ENCODE results near the gene IGFLR1.

The IGFLR1 gene

DNA sequence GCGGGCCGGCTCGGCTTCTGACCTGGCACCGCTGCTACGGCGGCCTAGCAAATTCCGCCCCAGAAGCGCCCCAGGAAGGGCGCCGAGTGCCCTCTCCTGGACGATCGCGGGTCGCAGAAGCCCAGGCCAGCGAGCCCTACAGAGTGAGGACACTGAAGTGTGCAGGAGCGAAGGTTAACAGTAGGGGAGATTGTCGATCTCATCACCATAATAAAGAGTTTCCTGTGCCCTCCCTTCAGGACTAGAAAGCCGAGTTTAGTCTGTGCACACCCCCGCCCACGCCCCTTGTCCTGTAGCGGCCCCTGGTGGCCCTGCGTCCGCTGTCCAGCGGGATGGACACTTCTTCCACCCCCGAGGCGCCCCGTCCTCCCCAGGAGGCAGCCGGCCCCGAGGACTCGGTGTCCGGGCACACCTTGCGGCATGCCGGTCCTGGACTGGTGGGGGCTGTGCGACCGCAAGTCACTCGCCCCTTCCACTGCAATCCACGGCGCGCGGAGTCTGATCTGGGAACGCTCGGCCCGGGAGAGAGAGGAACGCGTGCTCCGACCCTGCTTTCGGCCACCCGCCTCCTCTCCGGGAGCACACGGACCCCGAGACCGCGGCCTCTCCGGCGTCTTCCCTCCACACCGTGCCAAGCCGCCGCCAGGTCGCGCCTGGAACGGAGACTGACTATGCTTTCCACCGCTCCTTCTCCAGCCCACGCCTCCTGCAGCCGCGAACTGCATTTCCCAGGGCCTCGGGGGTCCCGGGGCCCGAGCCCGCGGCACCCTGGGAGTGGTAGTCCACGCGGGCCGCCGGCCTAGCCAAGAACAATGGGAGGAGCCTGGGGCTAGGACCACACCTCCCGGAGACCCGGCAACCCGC, 25.2 kb downstream of the IGFLR1 start:
- Histone ChIP-seq H3K9me3 (ENCODE audit: insufficient read depth, low read depth, low read length) (no peaks in the 10 kb centered on the region), H3K4me3 (ENCODE audit: low read length) (peak overlapping the region; percentile 78), H3K36me3 (ENCODE audit: insufficient read depth, low read length) (peaks cover 19% of the 10 kb centered on the region), H3K27me3 (ENCODE audit: insufficient read depth, low read length) (peaks cover 4% of the 10 kb centered on the region; the same call in 1 of the 2 replicates), H3K27ac (ENCODE audit: low read depth, low read length) (peak overlapping the region; percentile 94), H3K9ac (ENCODE audit: low read depth, low read length) (peak overlapping the region; percentile 81), H3K4me1 (ENCODE audit: insufficient read depth, low read length) (peaks cover 21% of the 10 kb centered on the region)
- WGBS, result under 1% methylated on average over 76 of the region's 77 CpGs

DNA sequence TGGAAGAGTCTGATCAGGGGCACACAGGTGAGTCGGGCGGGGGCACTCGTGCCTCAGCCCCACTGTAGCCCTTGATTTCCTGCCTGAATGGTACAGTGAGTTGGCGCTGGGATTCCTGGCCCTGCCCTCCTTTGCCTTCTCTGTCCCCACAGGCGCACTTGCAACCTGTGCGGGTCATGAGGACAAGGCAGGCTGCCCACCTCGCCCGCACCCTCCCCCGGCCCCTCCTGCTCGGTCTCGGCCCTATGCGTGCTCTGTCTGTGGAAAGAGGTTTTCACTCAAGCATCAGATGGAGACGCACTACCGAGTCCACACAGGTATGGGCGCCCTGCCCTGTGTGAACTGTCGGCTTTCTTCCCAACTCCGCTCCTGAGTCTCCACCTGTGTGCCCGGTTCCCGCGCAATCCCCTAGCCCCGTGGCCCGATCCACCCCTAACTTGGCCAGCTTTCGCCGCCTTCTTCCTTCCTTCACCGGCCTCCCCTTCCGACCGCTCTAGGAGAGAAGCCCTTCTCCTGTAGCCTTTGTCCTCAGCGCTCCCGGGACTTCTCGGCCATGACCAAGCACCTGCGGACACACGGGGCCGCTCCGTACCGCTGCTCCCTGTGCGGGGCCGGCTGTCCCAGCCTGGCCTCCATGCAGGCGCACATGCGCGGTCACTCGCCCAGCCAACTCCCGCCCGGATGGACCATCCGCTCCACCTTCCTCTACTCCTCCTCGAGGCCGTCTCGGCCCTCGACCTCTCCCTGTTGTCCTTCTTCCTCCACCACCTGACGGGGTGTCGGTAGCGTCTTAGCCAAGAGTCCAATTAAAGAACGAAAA, 26.1 kb downstream of the IGFLR1 start:
- H3K9me3 ChIP-seq (ENCODE audit: insufficient read depth, low read depth, low read length), result no peaks in the 10 kb centered on the region
- H3K9ac ChIP-seq (ENCODE audit: low read depth, low read length), result peak overlapping the region; percentile 81
- WGBS, result 4% methylated on average over 52 of the region's 52 CpGs
- H3K4me3 ChIP-seq (ENCODE audit: low read length), result peak overlapping the region; percentile 78
- H3K27me3 ChIP-seq (ENCODE audit: insufficient read depth, low read length), result peaks cover 4% of the 10 kb centered on the region; the same call in 1 of the 2 replicates
- peak overlapping the region; percentile 77 for H3K27ac ChIP-seq (ENCODE audit: low read depth, low read length)
- H3K4me1 ChIP-seq (ENCODE audit: insufficient read depth, low read length), result peaks cover 21% of the 10 kb centered on the region
- H3K36me3 ChIP-seq (ENCODE audit: insufficient read depth, low read length), result peaks cover 11% of the 10 kb centered on the region

DNA sequence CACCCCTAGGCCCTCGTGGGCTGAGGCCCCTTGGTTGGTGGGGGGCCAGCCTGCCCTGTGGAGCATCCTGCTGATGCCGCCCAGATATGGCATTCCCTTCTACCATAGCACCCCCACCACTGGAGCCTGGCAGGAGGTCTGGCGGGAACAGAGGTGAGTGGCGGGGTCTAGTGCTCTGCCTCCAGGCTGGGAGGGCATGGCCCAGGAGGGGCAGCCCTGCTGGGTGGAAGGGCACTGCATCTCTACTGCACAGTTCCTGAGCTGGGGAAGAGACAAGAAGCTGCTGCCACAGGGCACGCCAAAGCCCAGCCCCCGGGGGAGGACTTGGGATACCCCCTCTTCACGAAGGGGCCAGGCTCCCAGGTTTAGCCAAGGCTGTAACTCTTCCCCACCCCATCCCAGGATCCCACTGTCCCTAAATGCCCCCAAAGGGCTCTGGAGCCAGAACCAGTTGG, 26.9 kb downstream of the IGFLR1 start:
- peaks cover 4% of the 10 kb centered on the region; the same call in 1 of the 2 replicates for H3K27me3 ChIP-seq (ENCODE audit: insufficient read depth, low read length)
- peak overlapping the region; percentile 78 for H3K4me3 ChIP-seq (ENCODE audit: low read length)
- H3K36me3 ChIP-seq (ENCODE audit: insufficient read depth, low read length), result peaks cover 6% of the 10 kb centered on the region
- H3K27ac ChIP-seq (ENCODE audit: low read depth, low read length), result no peak overlapping the region
- no peaks in the 10 kb centered on the region for H3K9me3 ChIP-seq (ENCODE audit: insufficient read depth, low read depth, low read length)
- H3K4me1 ChIP-seq (ENCODE audit: insufficient read depth, low read length), result peaks cover 26% of the 10 kb centered on the region
- H3K9ac ChIP-seq (ENCODE audit: low read depth, low read length), result peak overlapping the region; percentile 81; the same call in 1 of the 2 replicates
- WGBS, result 77% methylated on average over 7 of the region's 7 CpGs

DNA sequence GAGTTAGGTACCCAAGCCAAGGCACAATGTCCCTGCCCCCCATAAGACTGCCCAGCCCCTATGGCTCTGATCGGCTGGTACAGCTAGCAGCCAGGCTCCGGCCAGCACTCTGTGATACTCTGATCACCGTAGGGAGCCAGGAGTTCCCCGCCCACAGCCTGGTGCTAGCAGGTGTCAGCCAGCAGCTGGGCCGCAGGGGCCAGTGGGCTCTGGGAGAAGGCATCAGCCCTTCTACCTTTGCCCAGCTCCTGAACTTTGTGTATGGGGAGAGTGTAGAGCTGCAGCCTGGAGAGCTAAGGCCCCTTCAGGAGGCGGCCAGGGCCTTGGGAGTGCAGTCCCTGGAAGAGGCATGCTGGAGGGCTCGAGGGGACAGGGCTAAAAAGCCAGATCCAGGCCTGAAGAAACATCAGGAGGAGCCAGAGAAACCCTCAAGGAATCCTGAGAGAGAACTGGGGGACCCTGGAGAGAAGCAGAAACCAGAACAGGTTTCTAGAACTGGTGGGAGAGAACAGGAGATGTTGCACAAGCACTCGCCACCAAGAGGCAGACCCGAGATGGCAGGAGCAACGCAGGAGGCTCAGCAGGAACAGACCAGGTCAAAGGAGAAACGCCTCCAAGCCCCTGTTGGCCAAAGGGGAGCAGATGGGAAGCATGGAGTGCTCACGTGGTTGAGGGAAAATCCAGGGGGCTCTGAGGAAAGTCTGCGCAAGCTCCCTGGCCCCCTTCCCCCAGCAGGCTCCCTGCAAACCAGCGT, 27.5 kb downstream of the IGFLR1 start:
- no peak overlapping the region for H3K27ac ChIP-seq (ENCODE audit: low read depth, low read length)
- H3K27me3 ChIP-seq (ENCODE audit: insufficient read depth, low read length), result peaks cover 4% of the 10 kb centered on the region; the same call in 1 of the 2 replicates
- H3K4me3 ChIP-seq (ENCODE audit: low read length), result peak overlapping the region; percentile 78; the same call in 1 of the 2 replicates
- no peaks in the 10 kb centered on the region for H3K9me3 ChIP-seq (ENCODE audit: insufficient read depth, low read depth, low read length)
- WGBS, result 62% methylated on average over 14 of the region's 14 CpGs
- H3K36me3 ChIP-seq (ENCODE audit: insufficient read depth, low read length), result no peaks in the 10 kb centered on the region
- peak overlapping the region; percentile 27; the same call in 1 of the 2 replicates for H3K9ac ChIP-seq (ENCODE audit: low read depth, low read length)
- H3K4me1 ChIP-seq (ENCODE audit: insufficient read depth, low read length), result peaks cover 26% of the 10 kb centered on the region

DNA sequence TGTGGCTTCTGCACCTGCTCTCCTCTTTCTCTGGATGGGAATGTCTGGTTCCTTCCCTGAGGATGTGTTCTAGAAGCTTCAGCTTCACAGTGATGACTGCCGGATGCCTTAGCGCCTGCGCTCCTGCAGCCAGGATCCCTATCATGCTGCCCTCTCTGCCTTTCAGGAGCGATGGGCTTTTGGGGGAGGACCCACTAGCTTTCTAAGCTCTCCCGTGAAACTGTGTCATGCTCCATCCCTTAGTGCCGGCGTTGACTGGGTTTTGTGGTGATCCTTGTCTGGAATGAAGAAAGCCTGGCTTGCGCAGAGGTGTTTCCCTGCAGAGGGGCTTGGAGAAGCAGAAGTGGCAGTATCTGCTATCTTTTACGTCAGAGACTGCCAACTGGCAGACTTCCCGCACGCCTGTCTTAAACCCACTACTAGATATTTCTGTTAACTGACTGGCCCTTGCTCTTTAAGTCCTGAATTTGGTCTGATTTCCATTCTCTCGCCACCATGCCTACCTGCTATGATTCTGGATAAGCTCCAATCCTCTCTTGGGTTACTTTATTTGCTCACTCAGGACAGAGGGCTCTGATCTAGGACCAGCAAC, 28.3 kb downstream of the IGFLR1 start:
- no peak overlapping the region for H3K4me3 ChIP-seq (ENCODE audit: low read length)
- H3K4me1 ChIP-seq (ENCODE audit: insufficient read depth, low read length), result peaks cover 23% of the 10 kb centered on the region
- WGBS, result 89% methylated on average over 12 of the region's 12 CpGs
- H3K9ac ChIP-seq (ENCODE audit: low read depth, low read length), result no peak overlapping the region
- H3K36me3 ChIP-seq (ENCODE audit: insufficient read depth, low read length), result no peaks in the 10 kb centered on the region
- H3K27me3 ChIP-seq (ENCODE audit: insufficient read depth, low read length), result peaks cover 4% of the 10 kb centered on the region; the same call in 1 of the 2 replicates
- H3K27ac ChIP-seq (ENCODE audit: low read depth, low read length), result no peak overlapping the region
- no peaks in the 10 kb centered on the region for H3K9me3 ChIP-seq (ENCODE audit: insufficient read depth, low read depth, low read length)

DNA sequence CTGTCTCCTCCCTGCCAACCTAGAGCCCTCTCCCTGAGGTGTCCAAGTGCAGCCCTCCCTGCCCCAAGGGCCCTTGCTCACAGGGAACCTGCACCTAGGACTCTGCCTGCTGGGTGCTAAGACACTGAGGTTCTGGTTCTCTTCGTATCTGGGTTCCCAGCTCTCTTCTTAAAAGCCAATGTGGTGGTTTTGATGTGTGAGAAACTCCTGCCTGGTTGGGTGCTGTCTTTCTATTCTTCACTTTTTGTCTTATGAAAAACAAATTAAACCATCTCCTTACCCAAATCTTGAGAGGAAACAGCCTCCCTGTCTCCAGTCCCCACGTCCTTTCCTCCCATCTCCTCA, 28.8 kb downstream of the IGFLR1 start:
- WGBS, result 86% methylated on average over 2 of the region's 2 CpGs
- Histone ChIP-seq H3K36me3 (ENCODE audit: insufficient read depth, low read length) (no peaks in the 10 kb centered on the region), H3K4me3 (ENCODE audit: low read length) (no peak overlapping the region), H3K27me3 (ENCODE audit: insufficient read depth, low read length) (peaks cover 4% of the 10 kb centered on the region; the same call in 1 of the 2 replicates), H3K27ac (ENCODE audit: low read depth, low read length) (no peak overlapping the region), H3K4me1 (ENCODE audit: insufficient read depth, low read length) (peaks cover 21% of the 10 kb centered on the region), H3K9ac (ENCODE audit: low read depth, low read length) (no peak overlapping the region), H3K9me3 (ENCODE audit: insufficient read depth, low read depth, low read length) (no peaks in the 10 kb centered on the region)

DNA sequence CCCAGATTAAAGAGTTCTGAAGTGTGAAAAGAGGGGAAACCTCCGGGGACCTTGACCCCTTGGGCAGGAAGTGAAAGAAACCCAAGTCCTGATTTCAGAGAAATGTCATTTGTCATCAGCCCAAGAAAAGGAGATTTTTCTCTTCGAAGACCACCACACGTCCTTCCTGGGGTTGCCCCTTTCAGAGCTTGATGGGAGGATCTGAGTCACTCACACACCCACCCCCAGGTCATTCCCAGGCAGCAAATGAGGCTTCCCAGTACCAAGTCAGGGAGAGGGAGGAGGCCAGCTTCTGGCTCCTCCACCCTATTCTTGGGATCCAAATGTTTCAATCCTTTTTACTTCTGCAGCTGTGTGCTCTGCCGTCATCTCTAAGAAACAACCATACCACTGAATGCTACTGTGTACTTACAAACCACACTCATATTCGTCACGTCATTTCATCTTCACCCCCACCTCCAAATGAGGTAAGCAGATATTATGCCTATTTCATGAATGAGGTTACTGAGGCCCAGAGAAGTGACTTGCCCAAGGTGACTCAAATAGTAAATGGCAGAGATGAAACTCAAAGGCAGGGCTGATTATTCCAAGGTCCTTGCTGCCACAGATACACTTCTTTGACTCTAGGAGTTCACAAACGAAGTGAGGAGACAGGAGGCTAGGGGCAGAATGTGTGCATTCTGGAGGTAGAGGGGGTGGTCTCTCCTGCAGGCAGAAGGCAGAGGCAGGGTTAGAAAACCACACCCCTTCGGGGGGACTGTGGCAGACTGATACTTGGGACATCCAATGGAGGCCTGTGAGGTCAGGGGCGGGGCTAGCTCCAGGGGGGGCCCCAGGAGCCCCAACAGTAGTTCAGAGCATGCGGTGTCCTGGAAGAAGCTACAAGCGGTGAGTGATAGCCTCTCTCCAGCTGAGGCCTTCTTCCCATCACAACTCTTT, 29.4 kb downstream of the IGFLR1 start:
- H3K9ac ChIP-seq (ENCODE audit: low read depth, low read length), result no peak overlapping the region
- 83% methylated on average over 11 of the region's 11 CpGs for WGBS
- H3K4me3 ChIP-seq (ENCODE audit: low read length), result no peak overlapping the region
- H3K4me1 ChIP-seq (ENCODE audit: insufficient read depth, low read length), result peaks cover 21% of the 10 kb centered on the region
- H3K27me3 ChIP-seq (ENCODE audit: insufficient read depth, low read length), result peaks cover 4% of the 10 kb centered on the region; the same call in 1 of the 2 replicates
- no peaks in the 10 kb centered on the region for H3K36me3 ChIP-seq (ENCODE audit: insufficient read depth, low read length)
- no peaks in the 10 kb centered on the region for H3K9me3 ChIP-seq (ENCODE audit: insufficient read depth, low read depth, low read length)
- no peak overlapping the region for H3K27ac ChIP-seq (ENCODE audit: low read depth, low read length)

DNA sequence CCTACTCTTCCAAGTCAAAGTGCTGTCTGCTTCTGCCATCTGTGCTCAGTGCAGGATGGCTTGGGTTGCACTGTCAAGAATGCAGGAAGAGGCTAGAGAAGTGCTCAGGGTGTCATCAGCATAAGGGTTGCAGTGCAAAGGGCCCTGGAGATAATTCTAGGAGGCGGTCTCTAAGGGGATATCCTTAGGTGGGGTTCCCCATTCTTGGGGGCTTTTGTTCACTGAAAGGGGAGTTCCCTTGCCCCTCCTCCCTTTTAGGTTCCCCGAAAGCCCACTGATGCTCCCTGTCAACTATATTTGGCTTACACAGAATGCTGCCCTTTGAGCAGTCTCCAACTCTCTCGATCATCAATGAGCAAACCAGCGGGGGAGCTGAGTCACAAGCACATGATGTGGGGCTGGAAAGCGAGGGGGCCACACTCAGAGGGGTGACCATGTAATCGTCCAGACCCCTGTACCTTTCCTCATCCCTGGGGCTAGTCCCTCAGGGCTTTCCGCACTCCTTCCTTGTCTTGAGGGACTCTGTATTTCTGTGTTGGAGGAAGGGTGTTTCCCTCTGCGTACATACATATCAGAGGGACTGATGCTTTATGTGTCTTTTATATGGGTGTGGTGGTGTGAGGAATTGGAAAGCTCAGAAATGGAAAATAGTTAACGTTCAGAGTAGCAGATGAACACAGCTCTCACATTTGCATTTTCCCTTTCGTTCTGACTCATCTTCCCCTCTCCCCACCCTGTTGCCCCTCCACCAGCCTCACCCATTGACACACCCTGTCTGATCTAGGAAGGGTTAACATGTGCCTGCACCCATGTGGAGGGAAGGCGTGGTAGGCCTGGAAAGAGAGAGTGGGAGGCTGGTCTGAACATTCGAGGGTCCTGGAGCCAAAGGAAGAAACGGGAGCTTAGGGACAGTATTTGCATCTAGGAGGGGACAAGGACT, 31.2 kb downstream of the IGFLR1 start:
- Histone ChIP-seq H3K27ac (ENCODE audit: low read depth, low read length) (no peak overlapping the region), H3K9me3 (ENCODE audit: insufficient read depth, low read depth, low read length) (no peaks in the 10 kb centered on the region)

DNA sequence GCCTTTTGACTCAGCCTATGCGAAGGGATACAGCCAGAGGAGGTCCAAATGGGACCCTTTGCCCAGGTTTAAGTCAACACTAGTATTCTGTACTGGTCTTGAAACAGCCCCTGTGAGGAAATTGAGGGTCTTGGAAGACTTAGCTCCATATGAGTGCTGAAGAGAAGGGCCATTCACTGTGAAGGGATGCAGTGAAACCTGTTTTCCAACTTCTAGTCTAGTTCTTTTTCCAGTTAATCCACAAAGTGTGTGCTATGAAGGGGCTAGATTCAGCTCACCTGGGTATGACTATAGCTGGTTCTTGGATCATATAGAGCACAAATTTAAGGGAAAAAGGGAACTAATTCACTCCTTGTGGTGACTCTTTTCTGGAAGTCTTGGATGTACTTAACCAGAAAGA, 33.9 kb downstream of the IGFLR1 start:
- Histone ChIP-seq H3K27me3 (ENCODE audit: insufficient read depth, low read length) (peaks cover 19% of the 10 kb centered on the region), H3K4me3 (ENCODE audit: low read length) (no peak overlapping the region), H3K36me3 (ENCODE audit: insufficient read depth, low read length) (no peaks in the 10 kb centered on the region), H3K4me1 (ENCODE audit: insufficient read depth, low read length) (peaks cover 5% of the 10 kb centered on the region; the same call in 1 of the 2 replicates), H3K9me3 (ENCODE audit: insufficient read depth, low read depth, low read length) (no peaks in the 10 kb centered on the region), H3K27ac (ENCODE audit: low read depth, low read length) (no peak overlapping the region), H3K9ac (ENCODE audit: low read depth, low read length) (no peak overlapping the region)
- 93% methylated on average over 1 of the region's 1 CpG for WGBS

More for the DNA sequence above, 31.2 kb downstream of the IGFLR1 start:
- no peak overlapping the region for H3K9ac ChIP-seq (ENCODE audit: low read depth, low read length)
- WGBS, result 40% methylated on average over 13 of the region's 13 CpGs
- H3K36me3 ChIP-seq (ENCODE audit: insufficient read depth, low read length), result no peaks in the 10 kb centered on the region
- peaks cover 4% of the 10 kb centered on the region; the same call in 1 of the 2 replicates for H3K27me3 ChIP-seq (ENCODE audit: insufficient read depth, low read length)
- no peak overlapping the region for H3K4me3 ChIP-seq (ENCODE audit: low read length)
- peaks cover 21% of the 10 kb centered on the region for H3K4me1 ChIP-seq (ENCODE audit: insufficient read depth, low read length)
